Measurements from ENCODE around the gene RELN.

The RELN gene

DNA sequence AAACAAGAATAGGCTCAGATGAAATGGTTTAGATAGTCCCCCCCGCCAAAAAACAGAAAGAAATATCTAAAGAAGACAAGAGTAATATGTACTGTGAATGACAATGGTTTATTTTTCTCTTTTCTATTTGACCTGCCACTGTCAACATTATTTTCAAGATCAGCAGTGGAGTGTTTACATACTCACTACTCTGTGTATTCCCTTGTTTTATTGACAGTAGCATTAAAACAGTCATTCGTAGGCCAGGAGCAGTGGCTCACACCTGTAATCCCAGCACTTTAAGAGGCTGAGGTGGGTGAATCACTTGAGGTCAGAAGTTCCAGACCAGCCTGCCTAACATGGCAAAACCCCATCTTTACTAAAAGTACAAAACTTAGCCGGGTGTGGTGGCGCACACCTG lies 298.2 kb downstream of the RELN start:
- ATAC-seq, result no peak
- TF ChIP-seq GLIS3 (CRISPR knock-in tag; IDR thresholded peaks at IDR 0.05) (no peak), ZNF8 (CRISPR knock-in tag; IDR thresholded peaks at IDR 0.05) (no peak), ZFP3 (CRISPR knock-in tag; IDR thresholded peaks at IDR 0.05) (no peak), ZNF565 (CRISPR knock-in tag; conservative IDR thresholded peaks at IDR 0.05; ENCODE audit: low read depth) (no peak), TOX (CRISPR knock-in tag; IDR thresholded peaks at IDR 0.05; ENCODE audit: borderline replicate concordance) (no peak), RARB (CRISPR knock-in tag; IDR thresholded peaks at IDR 0.05) (no peak), TCF4 (CRISPR knock-in tag; IDR thresholded peaks at IDR 0.05; ENCODE audit: borderline replicate concordance) (no peak), ZNF70 (CRISPR knock-in tag; IDR thresholded peaks at IDR 0.05) (no peak), CSDC2 (CRISPR knock-in tag; IDR thresholded peaks at IDR 0.05) (no peak)
- TF ChIP-seq, protein P1, sequence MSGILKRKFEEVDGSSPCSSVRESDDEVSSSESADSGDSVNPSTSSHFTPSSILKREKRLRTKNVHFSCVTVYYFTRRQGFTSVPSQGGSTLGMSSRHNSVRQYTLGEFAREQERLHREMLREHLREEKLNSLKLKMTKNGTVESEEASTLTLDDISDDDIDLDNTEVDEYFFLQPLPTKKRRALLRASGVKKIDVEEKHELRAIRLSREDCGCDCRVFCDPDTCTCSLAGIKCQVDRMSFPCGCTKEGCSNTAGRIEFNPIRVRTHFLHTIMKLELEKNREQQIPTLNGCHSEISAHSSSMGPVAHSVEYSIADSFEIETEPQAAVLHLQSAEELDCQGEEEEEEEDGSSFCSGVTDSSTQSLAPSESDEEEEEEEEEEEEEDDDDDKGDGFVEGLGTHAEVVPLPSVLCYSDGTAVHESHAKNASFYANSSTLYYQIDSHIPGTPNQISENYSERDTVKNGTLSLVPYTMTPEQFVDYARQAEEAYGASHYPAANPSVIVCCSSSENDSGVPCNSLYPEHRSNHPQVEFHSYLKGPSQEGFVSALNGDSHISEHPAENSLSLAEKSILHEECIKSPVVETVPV (CRISPR knock-in tag; IDR thresholded peaks at IDR 0.05), result no peak

DNA sequence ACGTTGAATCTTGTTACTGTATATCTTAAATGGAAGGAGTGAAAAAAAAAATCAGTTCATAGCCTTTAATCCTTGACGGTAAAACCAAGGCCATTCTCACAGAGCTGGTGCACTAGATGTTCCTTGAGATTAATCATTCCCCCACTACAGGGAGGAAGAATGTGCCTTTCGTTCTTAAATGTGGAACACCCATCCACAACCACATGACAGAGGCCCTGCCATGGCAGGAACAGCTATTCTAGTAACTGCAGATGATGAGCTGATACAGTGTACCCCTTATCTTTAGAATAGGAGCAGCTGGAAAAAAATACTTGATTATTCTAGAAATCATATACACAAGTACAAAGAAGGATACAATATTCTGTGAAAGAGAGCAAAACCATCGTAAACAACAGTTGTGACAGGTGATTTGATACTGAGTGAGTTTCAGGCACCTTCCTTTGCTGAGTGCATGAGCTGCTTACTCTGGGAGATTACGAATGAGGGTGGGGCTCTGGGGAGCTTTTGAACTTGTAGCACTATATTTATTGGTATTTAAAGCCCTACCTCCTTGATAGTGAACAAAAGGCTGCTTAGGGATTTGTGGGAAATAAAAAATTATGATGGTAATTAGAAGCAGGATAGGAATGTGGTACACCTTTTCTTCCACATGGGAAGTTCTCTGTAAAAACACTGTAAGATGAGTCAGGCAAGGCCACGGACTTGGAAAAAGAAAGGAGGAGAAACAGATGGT lies 299.1 kb downstream of the RELN start:
- ATAC-seq, result no peak
- TF ChIP-seq BACH2 (CRISPR knock-in tag; IDR thresholded peaks at IDR 0.05; ENCODE audit: borderline replicate concordance) (no peak), PPARA (CRISPR knock-in tag; IDR thresholded peaks at IDR 0.05; ENCODE audit: borderline replicate concordance) (no peak)

DNA sequence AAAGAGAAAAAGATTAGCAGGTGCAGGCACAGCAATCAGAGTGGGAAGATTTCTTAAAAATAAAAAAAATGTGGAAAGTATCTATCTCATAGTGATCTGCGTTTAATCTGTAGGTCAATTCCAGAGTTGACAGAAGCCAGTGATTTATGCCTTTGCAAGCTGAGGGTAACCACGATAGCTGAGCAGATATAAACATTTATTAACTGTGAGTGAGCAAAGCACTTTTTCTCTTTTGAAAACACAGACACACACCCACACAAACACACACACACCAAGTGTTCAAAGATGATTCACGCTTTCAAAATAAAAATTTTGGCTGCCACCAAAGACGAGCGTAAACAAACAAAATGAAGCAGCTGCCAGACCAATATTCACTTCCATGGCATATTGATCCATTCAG lies 300.2 kb downstream of the RELN start:
- ATAC-seq, result no peak
- TF ChIP-seq BACH2 (CRISPR knock-in tag; IDR thresholded peaks at IDR 0.05; ENCODE audit: borderline replicate concordance) (no peak), ZFP30 (CRISPR knock-in tag; IDR thresholded peaks at IDR 0.05) (no peak), CSDC2 (CRISPR knock-in tag; IDR thresholded peaks at IDR 0.05) (no peak), ZNF565 (CRISPR knock-in tag; conservative IDR thresholded peaks at IDR 0.05; ENCODE audit: low read depth) (no peak), GLIS3 (CRISPR knock-in tag; IDR thresholded peaks at IDR 0.05) (no peak), ZNF70 (CRISPR knock-in tag; IDR thresholded peaks at IDR 0.05) (no peak)
- TF ChIP-seq, protein P2, sequence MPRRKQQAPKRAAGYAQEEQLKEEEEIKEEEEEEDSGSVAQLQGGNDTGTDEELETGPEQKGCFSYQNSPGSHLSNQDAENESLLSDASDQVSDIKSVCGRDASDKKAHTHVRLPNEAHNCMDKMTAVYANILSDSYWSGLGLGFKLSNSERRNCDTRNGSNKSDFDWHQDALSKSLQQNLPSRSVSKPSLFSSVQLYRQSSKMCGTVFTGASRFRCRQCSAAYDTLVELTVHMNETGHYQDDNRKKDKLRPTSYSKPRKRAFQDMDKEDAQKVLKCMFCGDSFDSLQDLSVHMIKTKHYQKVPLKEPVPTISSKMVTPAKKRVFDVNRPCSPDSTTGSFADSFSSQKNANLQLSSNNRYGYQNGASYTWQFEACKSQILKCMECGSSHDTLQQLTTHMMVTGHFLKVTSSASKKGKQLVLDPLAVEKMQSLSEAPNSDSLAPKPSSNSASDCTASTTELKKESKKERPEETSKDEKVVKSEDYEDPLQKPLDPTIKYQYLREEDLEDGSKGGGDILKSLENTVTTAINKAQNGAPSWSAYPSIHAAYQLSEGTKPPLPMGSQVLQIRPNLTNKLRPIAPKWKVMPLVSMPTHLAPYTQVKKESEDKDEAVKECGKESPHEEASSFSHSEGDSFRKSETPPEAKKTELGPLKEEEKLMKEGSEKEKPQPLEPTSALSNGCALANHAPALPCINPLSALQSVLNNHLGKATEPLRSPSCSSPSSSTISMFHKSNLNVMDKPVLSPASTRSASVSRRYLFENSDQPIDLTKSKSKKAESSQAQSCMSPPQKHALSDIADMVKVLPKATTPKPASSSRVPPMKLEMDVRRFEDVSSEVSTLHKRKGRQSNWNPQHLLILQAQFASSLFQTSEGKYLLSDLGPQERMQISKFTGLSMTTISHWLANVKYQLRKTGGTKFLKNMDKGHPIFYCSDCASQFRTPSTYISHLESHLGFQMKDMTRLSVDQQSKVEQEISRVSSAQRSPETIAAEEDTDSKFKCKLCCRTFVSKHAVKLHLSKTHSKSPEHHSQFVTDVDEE (CRISPR knock-in tag; IDR thresholded peaks at IDR 0.05), result no peak
- TF ChIP-seq, protein P3, sequence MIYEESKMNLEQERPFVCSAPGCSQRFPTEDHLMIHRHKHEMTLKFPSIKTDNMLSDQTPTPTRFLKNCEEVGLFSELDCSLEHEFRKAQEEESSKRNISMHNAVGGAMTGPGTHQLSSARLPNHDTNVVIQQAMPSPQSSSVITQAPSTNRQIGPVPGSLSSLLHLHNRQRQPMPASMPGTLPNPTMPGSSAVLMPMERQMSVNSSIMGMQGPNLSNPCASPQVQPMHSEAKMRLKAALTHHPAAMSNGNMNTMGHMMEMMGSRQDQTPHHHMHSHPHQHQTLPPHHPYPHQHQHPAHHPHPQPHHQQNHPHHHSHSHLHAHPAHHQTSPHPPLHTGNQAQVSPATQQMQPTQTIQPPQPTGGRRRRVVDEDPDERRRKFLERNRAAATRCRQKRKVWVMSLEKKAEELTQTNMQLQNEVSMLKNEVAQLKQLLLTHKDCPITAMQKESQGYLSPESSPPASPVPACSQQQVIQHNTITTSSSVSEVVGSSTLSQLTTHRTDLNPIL (CRISPR knock-in tag; IDR thresholded peaks at IDR 0.05; ENCODE audit: low read depth), result no peak
- TF ChIP-seq, protein P4, sequence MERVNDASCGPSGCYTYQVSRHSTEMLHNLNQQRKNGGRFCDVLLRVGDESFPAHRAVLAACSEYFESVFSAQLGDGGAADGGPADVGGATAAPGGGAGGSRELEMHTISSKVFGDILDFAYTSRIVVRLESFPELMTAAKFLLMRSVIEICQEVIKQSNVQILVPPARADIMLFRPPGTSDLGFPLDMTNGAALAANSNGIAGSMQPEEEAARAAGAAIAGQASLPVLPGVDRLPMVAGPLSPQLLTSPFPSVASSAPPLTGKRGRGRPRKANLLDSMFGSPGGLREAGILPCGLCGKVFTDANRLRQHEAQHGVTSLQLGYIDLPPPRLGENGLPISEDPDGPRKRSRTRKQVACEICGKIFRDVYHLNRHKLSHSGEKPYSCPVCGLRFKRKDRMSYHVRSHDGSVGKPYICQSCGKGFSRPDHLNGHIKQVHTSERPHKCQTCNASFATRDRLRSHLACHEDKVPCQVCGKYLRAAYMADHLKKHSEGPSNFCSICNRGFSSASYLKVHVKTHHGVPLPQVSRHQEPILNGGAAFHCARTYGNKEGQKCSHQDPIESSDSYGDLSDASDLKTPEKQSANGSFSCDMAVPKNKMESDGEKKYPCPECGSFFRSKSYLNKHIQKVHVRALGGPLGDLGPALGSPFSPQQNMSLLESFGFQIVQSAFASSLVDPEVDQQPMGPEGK (CRISPR knock-in tag; IDR thresholded peaks at IDR 0.05; ENCODE audit: borderline replicate concordance), result no peak

DNA sequence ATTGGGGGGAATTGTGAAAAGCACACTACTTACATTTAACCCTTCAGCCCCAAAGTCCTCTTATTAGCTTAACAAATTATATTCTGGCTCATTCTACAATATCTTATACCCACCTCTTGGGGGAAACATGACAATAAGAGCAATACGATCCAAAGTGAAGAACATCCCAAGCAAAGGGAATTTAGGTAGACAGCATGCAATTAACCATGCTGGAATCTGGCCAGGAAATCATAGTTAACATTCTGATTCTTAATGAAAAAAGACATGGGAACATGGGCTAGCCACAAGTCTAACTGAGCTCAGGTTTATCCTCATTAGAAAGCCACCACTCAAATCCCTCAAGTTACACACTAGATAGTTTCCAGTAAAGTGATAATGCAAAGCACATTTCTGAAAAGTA lies 301.5 kb downstream of the RELN start:
- ATAC-seq, result no peak
- TF ChIP-seq TOX (CRISPR knock-in tag; IDR thresholded peaks at IDR 0.05; ENCODE audit: borderline replicate concordance) (no peak), CSDC2 (CRISPR knock-in tag; IDR thresholded peaks at IDR 0.05) (no peak), ZNF8 (CRISPR knock-in tag; IDR thresholded peaks at IDR 0.05) (no peak), RARB (CRISPR knock-in tag; IDR thresholded peaks at IDR 0.05) (no peak), ZC3H10 (CRISPR knock-in tag; IDR thresholded peaks at IDR 0.05) (no peak), ARNTL (CRISPR knock-in tag; IDR thresholded peaks at IDR 0.05; ENCODE audit: borderline replicate concordance, low read depth) (no peak), GLIS3 (CRISPR knock-in tag; IDR thresholded peaks at IDR 0.05) (no peak), OSR1 (CRISPR knock-in tag; IDR thresholded peaks at IDR 0.05) (no peak), TCF4 (CRISPR knock-in tag; IDR thresholded peaks at IDR 0.05; ENCODE audit: borderline replicate concordance) (no peak), ZNF70 (CRISPR knock-in tag; IDR thresholded peaks at IDR 0.05) (no peak)
- TF ChIP-seq, protein P3 (CRISPR knock-in tag; IDR thresholded peaks at IDR 0.05; ENCODE audit: low read depth), result no peak
- TF ChIP-seq, protein P5, sequence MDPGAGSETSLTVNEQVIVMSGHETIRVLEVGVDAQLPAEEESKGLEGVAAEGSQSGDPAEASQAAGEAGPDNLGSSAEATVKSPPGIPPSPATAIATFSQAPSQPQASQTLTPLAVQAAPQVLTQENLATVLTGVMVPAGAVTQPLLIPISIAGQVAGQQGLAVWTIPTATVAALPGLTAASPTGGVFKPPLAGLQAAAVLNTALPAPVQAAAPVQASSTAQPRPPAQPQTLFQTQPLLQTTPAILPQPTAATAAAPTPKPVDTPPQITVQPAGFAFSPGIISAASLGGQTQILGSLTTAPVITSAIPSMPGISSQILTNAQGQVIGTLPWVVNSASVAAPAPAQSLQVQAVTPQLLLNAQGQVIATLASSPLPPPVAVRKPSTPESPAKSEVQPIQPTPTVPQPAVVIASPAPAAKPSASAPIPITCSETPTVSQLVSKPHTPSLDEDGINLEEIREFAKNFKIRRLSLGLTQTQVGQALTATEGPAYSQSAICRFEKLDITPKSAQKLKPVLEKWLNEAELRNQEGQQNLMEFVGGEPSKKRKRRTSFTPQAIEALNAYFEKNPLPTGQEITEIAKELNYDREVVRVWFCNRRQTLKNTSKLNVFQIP (CRISPR knock-in tag; IDR thresholded peaks at IDR 0.05; ENCODE audit: borderline replicate concordance, low read depth), result no peak
- TF ChIP-seq, protein P4 (CRISPR knock-in tag; IDR thresholded peaks at IDR 0.05; ENCODE audit: borderline replicate concordance), result no peak

All from SK-N-SH treated with all-trans-retinoic acid at 6 μM for 48 hours (cell line).